Osteocyte (in vitro differentiated cells): Measurements from ENCODE around the gene MRPS2. TPM values are rescaled to one million over a fixed set of nuclear protein-coding genes. Genes with fewer than 3 reads are reported as not detected.

Source experiments
- DNase-seq: peaks from one replicate; pipeline ENCODE4 v3.0.0; 2021; ENCODE audit warnings: mixed read lengths; ENCODE audit not compliant: unreplicated experiment; ENCODE audit errors: extremely low spot score
- H3K27ac Mint-ChIP-seq: one replicate; pipeline ENCODE4 v1.8.0; 2021; ENCODE audit warnings: mild to moderate bottlenecking, mixed read lengths; ENCODE audit not compliant: unreplicated experiment
- H3K27me3 Mint-ChIP-seq: one replicate; pipeline ENCODE4 v1.8.0; 2021; ENCODE audit warnings: mixed read lengths; ENCODE audit not compliant: unreplicated experiment
- H3K36me3 Mint-ChIP-seq: one replicate; pipeline ENCODE4 v1.8.0; 2021; ENCODE audit warnings: mixed read lengths; ENCODE audit not compliant: unreplicated experiment
- H3K4me1 Mint-ChIP-seq: one replicate; pipeline ENCODE4 v1.8.0; 2021; ENCODE audit warnings: mixed read lengths; ENCODE audit not compliant: unreplicated experiment
- H3K4me3 Mint-ChIP-seq: one replicate; pipeline ENCODE4 v1.8.0; 2021; ENCODE audit warnings: mild to moderate bottlenecking, moderate library complexity, mixed read lengths; ENCODE audit not compliant: unreplicated experiment
- H3K9me3 Mint-ChIP-seq: one replicate; pipeline ENCODE4 v1.8.0; 2021; ENCODE audit warnings: mixed read lengths; ENCODE audit not compliant: unreplicated experiment
- CTCF ChIP-seq: fragments of 200-600 bp; sonication (generic); IDR thresholded peaks from 2 replicates; pipeline ENCODE4 v1.5.0; 2021; ENCODE audit warnings: antibody characterized with exemption, mild to moderate bottlenecking, moderate library complexity
- total RNA-seq: library from RNA; stranded (reverse); gene quantifications from 2 replicates; pipeline ENCODE4 v1.2.1, GENCODE V29; 2021

MRPS2 gene
- total RNA-seq, 1 donor from 2014 or later = 33.4 TPM

GRCh38 chr9:135476561-135477355, 23.7 kb upstream of the MRPS2 start:
- Mint-ChIP-seq H3K27ac (no peak overlapping the region), H3K4me1 (peaks cover 9% of the 10 kb centered on the region), H3K4me3 (no peak overlapping the region), H3K27me3 (no peaks in the 10 kb centered on the region), H3K9me3 (no peaks in the 10 kb centered on the region), H3K36me3 (no peaks in the 10 kb centered on the region)
- no peak for TF ChIP-seq CTCF
- no peak for DNase-seq

DNA sequence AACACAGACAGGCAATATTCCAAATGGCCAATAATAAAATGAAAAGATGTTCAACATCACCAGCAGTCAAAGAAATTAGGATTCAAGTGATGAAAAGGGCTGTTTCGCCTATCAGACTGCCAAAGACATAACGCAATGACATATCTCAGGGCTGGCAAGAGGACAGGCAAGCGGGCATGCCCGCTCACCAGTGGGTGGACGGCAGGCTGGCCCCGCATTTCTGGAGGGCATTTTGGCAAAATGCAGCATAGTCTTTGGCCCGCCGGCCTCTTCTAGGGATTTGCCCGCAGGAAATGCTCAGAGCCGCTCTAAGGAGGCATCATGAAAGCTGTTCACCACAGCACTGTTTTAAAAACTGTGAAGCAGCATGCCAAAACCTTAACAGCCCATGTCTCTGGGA, 22.3 kb upstream of the MRPS2 start:
- Mint-ChIP-seq H3K9me3 (no peaks in the 10 kb centered on the region), H3K27ac (no peak overlapping the region), H3K4me3 (peak overlapping the region; percentile 88), H3K27me3 (no peaks in the 10 kb centered on the region), H3K36me3 (no peaks in the 10 kb centered on the region), H3K4me1 (peaks cover 10% of the 10 kb centered on the region)
- no peak for TF ChIP-seq CTCF
- DNase-seq = no peak

GRCh38 chr9:135478829-135479468, 21.5 kb upstream of the MRPS2 start:
- Mint-ChIP-seq H3K4me3 (peak overlapping the region; percentile 88), H3K27ac (peak overlapping the region; percentile 78), H3K36me3 (peaks cover 2% of the 10 kb centered on the region), H3K9me3 (no peaks in the 10 kb centered on the region), H3K4me1 (peaks cover 10% of the 10 kb centered on the region), H3K27me3 (no peaks in the 10 kb centered on the region)
- no peak for DNase-seq
- TF ChIP-seq CTCF = peak; percentile 42

- Mint-ChIP-seq H3K4me3 (peak within 1 kb of the TSS; percentile 88), H3K36me3 (peaks cover 5% of the 10 kb centered on the region), H3K27me3 (no peaks in the 10 kb centered on the region), H3K4me1 (peaks cover 10% of the 10 kb centered on the region), H3K9me3 (no peaks in the 10 kb centered on the region), H3K27ac (peak within 1 kb of the TSS; percentile 78)
- DNase-seq = no peak
- no peak for TF ChIP-seq CTCF
These were observed 20.9 kb upstream of the MRPS2 start, which contains the start of gene PPP1R26 for GRCh38 chr9:135479469-135480052. TSS of gene PPP1R26 (plus strand) at chr9:135479782. CDS start at chr9:135484511, 4,729 bp downstream.
